ENCODE results near the gene CADPS2. TPM values are rescaled to one million over a fixed set of nuclear protein-coding genes. Genes with fewer than 3 reads are reported as not detected.

CADPS2 gene
- total RNA-seq, 1 experiment from 2014 or later: 12.2 TPM

- ATAC-seq (peak; percentile 71), DNase-seq (ENCODE audit: low spot score) (no peak)
- Mint-ChIP-seq H3K27ac (peak overlapping the region; percentile 10), H3K4me3 (no peak overlapping the region), H3K27me3 (ENCODE audit: low read depth) (no peaks in the 10 kb centered on the region; the same call in 1 of the 2 replicates), H3K4me1 (peaks cover 43% of the 10 kb centered on the region), H3K9me3 (peaks cover 16% of the 10 kb centered on the region), H3K36me3 (peaks cover 19% of the 10 kb centered on the region)
- no peak for TF ChIP-seq ETV6 (CRISPR knock-in tag; IDR thresholded peaks at IDR 0.05)
- TF ChIP-seq MLX (CRISPR knock-in tag; IDR thresholded peaks at IDR 0.05): no peak
- no peak for TF ChIP-seq IRF1 (CRISPR knock-in tag; IDR thresholded peaks at IDR 0.05)
- TF ChIP-seq, protein P1, sequence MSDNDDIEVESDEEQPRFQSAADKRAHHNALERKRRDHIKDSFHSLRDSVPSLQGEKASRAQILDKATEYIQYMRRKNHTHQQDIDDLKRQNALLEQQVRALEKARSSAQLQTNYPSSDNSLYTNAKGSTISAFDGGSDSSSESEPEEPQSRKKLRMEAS (CRISPR knock-in tag; IDR thresholded peaks at IDR 0.05): no peak
- TF ChIP-seq ZNF671 (CRISPR knock-in tag; IDR thresholded peaks at IDR 0.05): no peak
- TF ChIP-seq, protein P2, sequence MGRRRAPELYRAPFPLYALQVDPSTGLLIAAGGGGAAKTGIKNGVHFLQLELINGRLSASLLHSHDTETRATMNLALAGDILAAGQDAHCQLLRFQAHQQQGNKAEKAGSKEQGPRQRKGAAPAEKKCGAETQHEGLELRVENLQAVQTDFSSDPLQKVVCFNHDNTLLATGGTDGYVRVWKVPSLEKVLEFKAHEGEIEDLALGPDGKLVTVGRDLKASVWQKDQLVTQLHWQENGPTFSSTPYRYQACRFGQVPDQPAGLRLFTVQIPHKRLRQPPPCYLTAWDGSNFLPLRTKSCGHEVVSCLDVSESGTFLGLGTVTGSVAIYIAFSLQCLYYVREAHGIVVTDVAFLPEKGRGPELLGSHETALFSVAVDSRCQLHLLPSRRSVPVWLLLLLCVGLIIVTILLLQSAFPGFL (CRISPR knock-in tag; IDR thresholded peaks at IDR 0.05; ENCODE audit: borderline replicate concordance): no peak
- no peak for TF ChIP-seq JUN (CRISPR knock-in tag; IDR thresholded peaks at IDR 0.05)
- TF ChIP-seq TCF7 (CRISPR knock-in tag; IDR thresholded peaks at IDR 0.05; ENCODE audit: low read depth): no peak
- TF ChIP-seq, protein P3, sequence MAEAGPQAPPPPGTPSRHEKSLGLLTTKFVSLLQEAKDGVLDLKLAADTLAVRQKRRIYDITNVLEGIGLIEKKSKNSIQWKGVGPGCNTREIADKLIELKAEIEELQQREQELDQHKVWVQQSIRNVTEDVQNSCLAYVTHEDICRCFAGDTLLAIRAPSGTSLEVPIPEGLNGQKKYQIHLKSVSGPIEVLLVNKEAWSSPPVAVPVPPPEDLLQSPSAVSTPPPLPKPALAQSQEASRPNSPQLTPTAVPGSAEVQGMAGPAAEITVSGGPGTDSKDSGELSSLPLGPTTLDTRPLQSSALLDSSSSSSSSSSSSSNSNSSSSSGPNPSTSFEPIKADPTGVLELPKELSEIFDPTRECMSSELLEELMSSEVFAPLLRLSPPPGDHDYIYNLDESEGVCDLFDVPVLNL (CRISPR knock-in tag; IDR thresholded peaks at IDR 0.05; ENCODE audit: borderline replicate concordance, low read depth): no peak
- no peak for TF ChIP-seq HMGA2 (CRISPR knock-in tag; IDR thresholded peaks at IDR 0.05)
- TF ChIP-seq CREB1 (CRISPR knock-in tag; IDR thresholded peaks at IDR 0.05): no peak
- ChIA-PET CTCF (interaction anchor here (0.8 to 1.5 kb wide), 3 partner anchors 9 to 84 kb away, joined by 4 to 6 read pairs (median 4); no protein-coding TSS in a partner anchor), POLR2A (interaction anchor here (1.2 kb wide), 1 partner anchor 11 kb away, joined by 4 read pairs; no protein-coding TSS in a partner anchor)
Measured at GRCh38 chr7:122448893-122449589, 437.2 kb downstream of the CADPS2 start.

- Mint-ChIP-seq H3K9me3 (peaks cover 19% of the 10 kb centered on the region), H3K36me3 (peaks cover 22% of the 10 kb centered on the region), H3K27ac (peak overlapping the region; percentile 69), H3K4me3 (0 out of 2 replicates have a peak overlapping the region, but pooled peaks have one; percentile 5), H3K4me1 (peaks cover 67% of the 10 kb centered on the region), H3K27me3 (ENCODE audit: low read depth) (no peaks in the 10 kb centered on the region; the same call in 1 of the 2 replicates)
- ChIA-PET POLR2A (no interaction called here), CTCF (no interaction called here)
- ATAC-seq (no peak), DNase-seq (ENCODE audit: low spot score) (no peak)
- TF ChIP-seq IRF2 (CRISPR knock-in tag; IDR thresholded peaks at IDR 0.05; ENCODE audit: borderline replicate concordance, low read depth): no peak
- TF ChIP-seq TEAD1 (CRISPR knock-in tag; IDR thresholded peaks at IDR 0.05): peak; percentile 70; the same call in 1 of the 2 replicates
- TF ChIP-seq SMAD3 (CRISPR knock-in tag; IDR thresholded peaks at IDR 0.05; ENCODE audit: borderline replicate concordance): no peak
- TF ChIP-seq ZBTB21 (CRISPR knock-in tag; IDR thresholded peaks at IDR 0.05; ENCODE audit: borderline replicate concordance): no peak
- TF ChIP-seq, protein P4, sequence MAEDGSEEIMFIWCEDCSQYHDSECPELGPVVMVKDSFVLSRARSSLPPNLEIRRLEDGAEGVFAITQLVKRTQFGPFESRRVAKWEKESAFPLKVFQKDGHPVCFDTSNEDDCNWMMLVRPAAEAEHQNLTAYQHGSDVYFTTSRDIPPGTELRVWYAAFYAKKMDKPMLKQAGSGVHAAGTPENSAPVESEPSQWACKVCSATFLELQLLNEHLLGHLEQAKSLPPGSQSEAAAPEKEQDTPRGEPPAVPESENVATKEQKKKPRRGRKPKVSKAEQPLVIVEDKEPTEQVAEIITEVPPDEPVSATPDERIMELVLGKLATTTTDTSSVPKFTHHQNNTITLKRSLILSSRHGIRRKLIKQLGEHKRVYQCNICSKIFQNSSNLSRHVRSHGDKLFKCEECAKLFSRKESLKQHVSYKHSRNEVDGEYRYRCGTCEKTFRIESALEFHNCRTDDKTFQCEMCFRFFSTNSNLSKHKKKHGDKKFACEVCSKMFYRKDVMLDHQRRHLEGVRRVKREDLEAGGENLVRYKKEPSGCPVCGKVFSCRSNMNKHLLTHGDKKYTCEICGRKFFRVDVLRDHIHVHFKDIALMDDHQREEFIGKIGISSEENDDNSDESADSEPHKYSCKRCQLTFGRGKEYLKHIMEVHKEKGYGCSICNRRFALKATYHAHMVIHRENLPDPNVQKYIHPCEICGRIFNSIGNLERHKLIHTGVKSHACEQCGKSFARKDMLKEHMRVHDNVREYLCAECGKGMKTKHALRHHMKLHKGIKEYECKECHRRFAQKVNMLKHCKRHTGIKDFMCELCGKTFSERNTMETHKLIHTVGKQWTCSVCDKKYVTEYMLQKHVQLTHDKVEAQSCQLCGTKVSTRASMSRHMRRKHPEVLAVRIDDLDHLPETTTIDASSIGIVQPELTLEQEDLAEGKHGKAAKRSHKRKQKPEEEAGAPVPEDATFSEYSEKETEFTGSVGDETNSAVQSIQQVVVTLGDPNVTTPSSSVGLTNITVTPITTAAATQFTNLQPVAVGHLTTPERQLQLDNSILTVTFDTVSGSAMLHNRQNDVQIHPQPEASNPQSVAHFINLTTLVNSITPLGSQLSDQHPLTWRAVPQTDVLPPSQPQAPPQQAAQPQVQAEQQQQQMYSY (CRISPR knock-in tag; IDR thresholded peaks at IDR 0.05): no peak
- peak; percentile 37; the same call in 1 of the 2 replicates for TF ChIP-seq CREM (CRISPR knock-in tag; IDR thresholded peaks at IDR 0.05)
Measured at GRCh38 chr7:122442929-122443328, 443.3 kb downstream of the CADPS2 start.

All from WTC11 (cell line).